HPDE6-E6E7 (cell line): ENCODE results near the gene POLR3H.
"Not testable (repeated sequence)": the region's sequence is repeated elsewhere in the genome, so short reads cannot be mapped to it uniquely, and the experiment has no call there.

Experiments
- DNase-seq: peaks from one replicate; pipeline ENCODE4 v3.0.0; 2011; ENCODE audit warnings: missing footprints; ENCODE audit errors: extremely low spot score

The POLR3H gene

GRCh38 chr22:41564563-41564962 is 20.3 kb upstream of the POLR3H start:
- DNase-seq: no peak

GRCh38 chr22:41563051-41563711 is 18.9 kb upstream of the POLR3H start:
- DNase-seq: no peak

GRCh38 chr22:41562461-41562860 is 18.2 kb upstream of the POLR3H start:
- no peak for DNase-seq

- no peak for DNase-seq
Measured at GRCh38 chr22:41561788-41562187, 17.5 kb upstream of the POLR3H start.

- DNase-seq: no peak
Measured at GRCh38 chr22:41561335-41561734, 17.1 kb upstream of the POLR3H start.

GRCh38 chr22:41560095-41560471 is 15.8 kb upstream of the POLR3H start:
- no peak for DNase-seq

GRCh38 chr22:41558241-41558630 is 14.0 kb upstream of the POLR3H start:
- not testable (repeated sequence) for DNase-seq

- no peak for DNase-seq
Measured at GRCh38 chr22:41557401-41558240, 13.4 kb upstream of the POLR3H start.

- DNase-seq: no peak
Measured at GRCh38 chr22:41556561-41556960, 12.3 kb upstream of the POLR3H start.

- DNase-seq: no peak
Measured at GRCh38 chr22:41555325-41555982, 11.2 kb upstream of the POLR3H start.

GRCh38 chr22:41551877-41552582 is 7.8 kb upstream of the POLR3H start:
- no peak for DNase-seq

GRCh38 chr22:41550952-41551491 is 6.8 kb upstream of the POLR3H start:
- DNase-seq: no peak

- no peak for DNase-seq
Measured at GRCh38 chr22:41548830-41549211, 4.6 kb upstream of the POLR3H start.

- DNase-seq: no peak
Measured at GRCh38 chr22:41544671-41545476, 604 bp upstream of the POLR3H start.

GRCh38 chr22:41542224-41542623 is 2.0 kb downstream of the POLR3H start:
- DNase-seq: no peak

GRCh38 chr22:41541484-41541883 is 2.8 kb downstream of the POLR3H start:
- no peak for DNase-seq

GRCh38 chr22:41540365-41540764 is 3.9 kb downstream of the POLR3H start:
- no peak for DNase-seq

GRCh38 chr22:41540006-41540315 is 4.3 kb downstream of the POLR3H start:
- DNase-seq: no peak

- DNase-seq: no peak
Measured at GRCh38 chr22:41539146-41540005, 4.9 kb downstream of the POLR3H start.

GRCh38 chr22:41538583-41538982 is 5.7 kb downstream of the POLR3H start:
- DNase-seq: no peak
